DND-41 (cell line): Measurements from ENCODE around the gene ZFP14.
"Not testable (repeated sequence)": the region's sequence is repeated elsewhere in the genome, so short reads cannot be mapped to it uniquely, and the experiment has no call there.

Experiments
- ATAC-seq: fragments of 200-7000 bp; cut with Tn5 transposase; 3 replicates; pipeline ENCODE4 v1.9.1; 2021; ENCODE audit warnings: low read depth; ENCODE audit not compliant: insufficient read depth
- DNase-seq: peaks from one replicate; pipeline ENCODE4 v3.0.0-alpha.2; 2020
- H2AFZ ChIP-seq: 2 replicates; pipeline ENCODE4 v1.6.0; 2012; ENCODE audit warnings: low read depth, low read length
- H3K27ac ChIP-seq: 2 replicates; pipeline ENCODE4 v1.5.1; 2012; ENCODE audit warnings: low read length, inconsistent platforms
- H3K27me3 ChIP-seq: fragments of 200-600 bp; sonication (generic); 2 replicates; pipeline ENCODE4 v1.6.0; 2012; ENCODE audit warnings: low read length, mild to moderate bottlenecking, inconsistent platforms; ENCODE audit not compliant: insufficient read depth, poor library complexity
- H3K36me3 ChIP-seq: 2 replicates; pipeline ENCODE4 v1.5.1; 2012; ENCODE audit warnings: low read length, inconsistent platforms; ENCODE audit not compliant: insufficient read depth
- H3K4me1 ChIP-seq: 2 replicates; pipeline ENCODE4 v1.5.1; 2012; ENCODE audit warnings: mild to moderate bottlenecking, low read length; ENCODE audit not compliant: insufficient read depth
- H3K4me2 ChIP-seq: 2 replicates; pipeline ENCODE4 v1.6.0; 2012; ENCODE audit warnings: mild to moderate bottlenecking, moderate library complexity, low read length, inconsistent platforms; ENCODE audit not compliant: insufficient read depth
- H3K4me3 ChIP-seq, 2 experiments: fragments of 200-600 bp in 1 of 2; shearing (Covaris generic) in 1 of 2; 2 replicates each; pipeline ENCODE4 v1.5.1; 2012 to 2016; ENCODE audit warnings: inconsistent platforms in 2 of 2, low read length in 2 of 2, mild to moderate bottlenecking in 2 of 2, low read depth in 1 of 2, moderate library complexity in 1 of 2
- H3K79me2 ChIP-seq: 2 replicates; pipeline ENCODE4 v1.6.0; 2012; ENCODE audit warnings: low read length, inconsistent platforms; ENCODE audit not compliant: insufficient read depth
- H3K9ac ChIP-seq: 2 replicates; pipeline ENCODE4 v1.6.0; 2012; ENCODE audit warnings: low read depth, mild to moderate bottlenecking, inconsistent platforms, low read length, moderate library complexity
- H3K9me3 ChIP-seq: 2 replicates; pipeline ENCODE4 v1.5.1; 2012; ENCODE audit warnings: low read length, moderate library complexity, mild to moderate bottlenecking, inconsistent platforms; ENCODE audit not compliant: insufficient read depth, severe bottlenecking
- H4K20me1 ChIP-seq: 2 replicates; pipeline ENCODE4 v1.6.0; 2012; ENCODE audit warnings: low read length; ENCODE audit not compliant: insufficient read depth

The ZFP14 gene

GRCh38 chr19:36309759-36310158 lies 69.2 kb downstream of the ZFP14 start:
- not testable (repeated sequence) for H2AFZ ChIP-seq, H3K9ac ChIP-seq, H4K20me1 ChIP-seq, H3K27me3 ChIP-seq, H3K4me3 ChIP-seq, H3K9me3 ChIP-seq, DNase-seq, H3K4me2 ChIP-seq, H3K27ac ChIP-seq, H3K36me3 ChIP-seq, H3K79me2 ChIP-seq, ATAC-seq, H3K4me1 ChIP-seq

DNA sequence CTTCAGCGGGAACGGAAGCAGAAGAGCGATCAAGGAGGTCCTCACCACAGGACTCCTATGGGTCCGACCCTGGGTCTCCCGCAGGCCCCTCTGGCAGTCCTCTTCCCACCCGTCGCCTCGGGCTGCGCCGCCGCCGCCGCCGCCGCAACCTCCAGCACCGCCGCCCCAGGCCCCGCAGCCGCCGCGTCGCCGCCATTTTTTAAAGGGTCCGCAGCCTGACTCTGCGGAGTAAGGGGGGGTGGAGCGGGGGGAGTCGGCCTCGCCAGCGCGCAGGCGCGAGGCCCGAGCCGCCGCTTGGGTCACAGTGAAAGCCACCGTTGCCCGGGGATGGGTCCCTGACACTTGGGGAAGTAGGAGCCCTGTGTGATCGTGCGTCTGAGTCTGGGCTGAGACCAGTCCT lies 69.7 kb downstream of the ZFP14 start:
- H4K20me1 ChIP-seq, H3K9ac ChIP-seq, H3K4me2 ChIP-seq, H3K27ac ChIP-seq, H3K36me3 ChIP-seq, H3K9me3 ChIP-seq, DNase-seq, ATAC-seq, H3K4me1 ChIP-seq, H3K27me3 ChIP-seq, H2AFZ ChIP-seq, H3K4me3 ChIP-seq, H3K79me2 ChIP-seq: not testable (repeated sequence)

DNA sequence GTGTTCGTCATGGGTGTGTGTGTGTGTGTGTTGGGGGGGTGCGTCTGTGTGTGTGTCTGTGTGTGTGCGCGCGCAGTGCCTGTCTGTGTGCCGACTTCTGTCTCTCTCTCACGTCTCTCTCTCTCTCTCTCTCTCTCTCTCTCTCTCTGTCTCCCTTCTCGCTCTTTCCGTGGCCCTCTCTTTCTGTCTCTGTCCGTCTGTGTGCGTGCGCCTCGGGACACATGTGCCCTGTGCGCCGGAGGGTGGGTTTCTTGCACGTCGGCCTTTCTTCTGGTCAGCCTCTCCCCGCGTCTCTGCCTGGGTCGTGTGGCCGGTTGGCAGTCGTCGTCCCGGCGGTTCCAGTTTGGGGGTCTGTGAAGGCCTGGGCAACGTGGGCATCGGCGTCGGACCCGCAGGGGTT lies 86.7 kb downstream of the ZFP14 start:
- H3K9ac ChIP-seq, H3K4me1 ChIP-seq, H3K27ac ChIP-seq, DNase-seq, H3K79me2 ChIP-seq, H3K4me2 ChIP-seq, H3K27me3 ChIP-seq, ATAC-seq, H3K9me3 ChIP-seq, H4K20me1 ChIP-seq, H3K4me3 ChIP-seq, H2AFZ ChIP-seq, H3K36me3 ChIP-seq: not testable (repeated sequence)
